K562 (cell line): ENCODE data around the gene CDC6. TPM values are rescaled to one million over a fixed set of nuclear protein-coding genes. Genes with fewer than 3 reads are reported as not detected.

Source experiments
- ATF7 ChIP-seq: fragments of 450-650 bp; IDR thresholded peaks from 2 replicates; pipeline ENCODE4 v1.7.1; 2014; ENCODE audit warnings: mild to moderate bottlenecking, moderate library complexity
- CREB3L1 ChIP-seq: fragments of 450-650 bp; IDR thresholded peaks from 2 replicates; pipeline ENCODE4 v1.6.1; 2014; ENCODE audit warnings: low read depth, mild to moderate bottlenecking, moderate library complexity, borderline replicate concordance
- DLX4 ChIP-seq: fragments of 250-450 bp; sonication (Bioruptor Pico); IDR thresholded peaks from 2 replicates; pipeline ENCODE4 v1.6.1; 2021; ENCODE audit warnings: mild to moderate bottlenecking
- GTF3C2 ChIP-seq: IDR thresholded peaks from 3 replicates; pipeline ENCODE4 v1.6.1; 2011; ENCODE audit warnings: borderline replicate concordance, mild to moderate bottlenecking, moderate library complexity; ENCODE audit not compliant: insufficient read length; ENCODE audit errors: extremely low read depth
- RAD21 ChIP-seq, 2 experiments: fragments of 250-450 bp in 1 of 2; fragments of 450-650 bp in 1 of 2; sonication (Bioruptor Pico) in 1 of 2; formaldehyde crosslinking in 1 of 2; IDR thresholded peaks in 1 of 2; conservative IDR thresholded peaks in 1 of 2; 2 replicates each; pipeline versions ENCODE4 v1.4.0 to v1.8.0; 2020 to 2022; ENCODE audit warnings: mild to moderate bottlenecking in 2 of 2, moderate library complexity in 1 of 2
- SAP30 ChIP-seq: fragments of 200-600 bp; sonication (generic); IDR thresholded peaks from 2 replicates; pipeline ENCODE4 v1.6.1; 2012; ENCODE audit warnings: borderline replicate concordance, low read depth, mild to moderate bottlenecking, moderate library complexity, low read length, control low read depth, inconsistent platforms; ENCODE audit not compliant: insufficient read depth, poor library complexity, severe bottlenecking
- SMARCE1 ChIP-seq: fragments of 450-650 bp; IDR thresholded peaks from 2 replicates; pipeline ENCODE4 v1.7.1; 2016; ENCODE audit warnings: mild to moderate bottlenecking
- SREBF1 ChIP-seq: fragments of 150-350 bp; IDR thresholded peaks from 2 replicates; pipeline ENCODE4 v1.6.1; 2014; ENCODE audit warnings: antibody characterized with exemption, low read depth, low read length, borderline replicate concordance
- TCFL5 ChIP-seq: fragments of 250-450 bp; sonication (Bioruptor Pico); conservative IDR thresholded peaks from 2 replicates; pipeline ENCODE4 v1.6.1; 2021; ENCODE audit warnings: mild to moderate bottlenecking, moderate library complexity, matching md5 sums
- TFAM ChIP-seq: fragments of 250-450 bp; sonication (Bioruptor Pico); conservative IDR thresholded peaks from 2 replicates; pipeline ENCODE4 v1.5.0; 2021; ENCODE audit warnings: mild to moderate bottlenecking, moderate library complexity
- ZBTB7A ChIP-seq: IDR thresholded peaks from 2 replicates; pipeline ENCODE4 v1.6.1; 2011; ENCODE audit warnings: low read depth, mild to moderate bottlenecking, low read length, moderate library complexity, borderline replicate concordance; ENCODE audit not compliant: control insufficient read depth
- ZNF184 ChIP-seq: sonication (generic); formaldehyde crosslinking; IDR thresholded peaks from 2 replicates; pipeline ENCODE4 v1.5.0; 2020; ENCODE audit warnings: missing genetic modification reagents
- polyA plus RNA-seq, 8 experiments: library from polyadenylated mRNA; depleted of rRNA in 4 of 8; stranded (reverse) in 5 of 8; unstranded in 3 of 8; fragments of >200 nt; fragmentation: Nextera tagmentation in 2 of 8; fragmentation: Illumina TruSeq in 1 of 8; extraction: Ambion mirVana in 2 of 8; extraction: Trizol in 1 of 8; gene quantifications; 2 replicates each; pipeline versions ENCODE4 v1.2.1 to v1.2.3, GENCODE V29; 2011 to 2014; ENCODE audit warnings: inconsistent platforms in 1 of 8, missing spikeins in 1 of 8
- total RNA-seq, 7 experiments: library from RNA; depleted of rRNA in 6 of 7; stranded (reverse); fragments of >200 nt in 6 of 7; fragmentation: Illumina TruSeq in 2 of 7; extraction: Trizol in 2 of 7; gene quantifications; 2 replicates each; pipeline versions ENCODE4 v1.2.1 to v1.2.3, GENCODE V29; 2011 to 2021; ENCODE audit warnings: low replicate concordance in 1 of 7
- TF ChIP-seq, protein P1 (sequence below): sonication (generic); formaldehyde crosslinking; IDR thresholded peaks from 2 replicates; pipeline ENCODE4 v1.8.0; 2022; ENCODE audit warnings: missing genetic modification reagents, mild to moderate bottlenecking, moderate library complexity, borderline replicate concordance
- TF ChIP-seq, protein P2 (sequence below): sonication (generic); formaldehyde crosslinking; IDR thresholded peaks from 2 replicates; pipeline ENCODE4 v1.8.0; 2022; ENCODE audit warnings: mild to moderate bottlenecking, missing genetic modification reagents

The CDC6 gene
- total and polyA plus RNA-seq, 9 of the 15 experiments (the other 6 are each of a cell fraction or from before 2014, with no cell fraction given): 29.6 to 141 (median 106) TPM

- TF ChIP-seq CREB3L1 (no peak), ATF7 (no peak; the same call in 1 of the 2 replicates), GTF3C2 (no peak), TCFL5 (no peak), TFAM (CRISPR knock-in tag) (no peak), DLX4 (CRISPR knock-in tag) (no peak), SREBF1 (no peak), SAP30 (no peak), SMARCE1 (0 out of 2 replicates have a peak, but pooled peaks have one; percentile 29), RAD21 (CRISPR knock-in tag; conservative IDR thresholded peaks at IDR 0.05 in 1 of 2, IDR thresholded peaks at IDR 0.05 in 1 of 2) (peak in 1 of 2 experiments; percentile 8; a peak in 1 of 4 replicates), ZBTB7A (peak; percentile 38; the same call in 1 of the 2 replicates), ZNF184 (CRISPR knock-in tag) (no peak)
- TF ChIP-seq, protein P1, sequence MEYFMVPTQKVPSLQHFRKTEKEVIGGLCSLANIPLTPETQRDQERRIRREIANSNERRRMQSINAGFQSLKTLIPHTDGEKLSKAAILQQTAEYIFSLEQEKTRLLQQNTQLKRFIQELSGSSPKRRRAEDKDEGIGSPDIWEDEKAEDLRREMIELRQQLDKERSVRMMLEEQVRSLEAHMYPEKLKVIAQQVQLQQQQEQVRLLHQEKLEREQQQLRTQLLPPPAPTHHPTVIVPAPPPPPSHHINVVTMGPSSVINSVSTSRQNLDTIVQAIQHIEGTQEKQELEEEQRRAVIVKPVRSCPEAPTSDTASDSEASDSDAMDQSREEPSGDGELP (CRISPR knock-in tag): 0 out of 2 replicates have a peak, but pooled peaks have one; percentile 15
- TF ChIP-seq, protein P2, sequence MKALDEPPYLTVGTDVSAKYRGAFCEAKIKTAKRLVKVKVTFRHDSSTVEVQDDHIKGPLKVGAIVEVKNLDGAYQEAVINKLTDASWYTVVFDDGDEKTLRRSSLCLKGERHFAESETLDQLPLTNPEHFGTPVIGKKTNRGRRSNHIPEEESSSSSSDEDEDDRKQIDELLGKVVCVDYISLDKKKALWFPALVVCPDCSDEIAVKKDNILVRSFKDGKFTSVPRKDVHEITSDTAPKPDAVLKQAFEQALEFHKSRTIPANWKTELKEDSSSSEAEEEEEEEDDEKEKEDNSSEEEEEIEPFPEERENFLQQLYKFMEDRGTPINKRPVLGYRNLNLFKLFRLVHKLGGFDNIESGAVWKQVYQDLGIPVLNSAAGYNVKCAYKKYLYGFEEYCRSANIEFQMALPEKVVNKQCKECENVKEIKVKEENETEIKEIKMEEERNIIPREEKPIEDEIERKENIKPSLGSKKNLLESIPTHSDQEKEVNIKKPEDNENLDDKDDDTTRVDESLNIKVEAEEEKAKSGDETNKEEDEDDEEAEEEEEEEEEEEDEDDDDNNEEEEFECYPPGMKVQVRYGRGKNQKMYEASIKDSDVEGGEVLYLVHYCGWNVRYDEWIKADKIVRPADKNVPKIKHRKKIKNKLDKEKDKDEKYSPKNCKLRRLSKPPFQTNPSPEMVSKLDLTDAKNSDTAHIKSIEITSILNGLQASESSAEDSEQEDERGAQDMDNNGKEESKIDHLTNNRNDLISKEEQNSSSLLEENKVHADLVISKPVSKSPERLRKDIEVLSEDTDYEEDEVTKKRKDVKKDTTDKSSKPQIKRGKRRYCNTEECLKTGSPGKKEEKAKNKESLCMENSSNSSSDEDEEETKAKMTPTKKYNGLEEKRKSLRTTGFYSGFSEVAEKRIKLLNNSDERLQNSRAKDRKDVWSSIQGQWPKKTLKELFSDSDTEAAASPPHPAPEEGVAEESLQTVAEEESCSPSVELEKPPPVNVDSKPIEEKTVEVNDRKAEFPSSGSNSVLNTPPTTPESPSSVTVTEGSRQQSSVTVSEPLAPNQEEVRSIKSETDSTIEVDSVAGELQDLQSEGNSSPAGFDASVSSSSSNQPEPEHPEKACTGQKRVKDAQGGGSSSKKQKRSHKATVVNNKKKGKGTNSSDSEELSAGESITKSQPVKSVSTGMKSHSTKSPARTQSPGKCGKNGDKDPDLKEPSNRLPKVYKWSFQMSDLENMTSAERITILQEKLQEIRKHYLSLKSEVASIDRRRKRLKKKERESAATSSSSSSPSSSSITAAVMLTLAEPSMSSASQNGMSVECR (CRISPR knock-in tag): no peak
Observed at GRCh38 chr17:40309031-40309948, 21.6 kb downstream of the CDC6 start, which contains the start of gene RARA (continued).
